Fibroblast of skin of right quadriceps (primary cell): ENCODE data around the gene COA6.

Experiments used
- DNase-seq: peaks from one replicate; pipeline ENCODE4 v3.0.0-alpha.2; 2013

The COA6 gene

GRCh38 chr1:234413990-234414389, 40.7 kb downstream of the COA6 start:
- DNase-seq: no peak

GRCh38 chr1:234427950-234428646, 54.8 kb downstream of the COA6 start:
- no peak for DNase-seq

- no peak for DNase-seq
These were observed 56.2 kb downstream of the COA6 start for GRCh38 chr1:234429434-234429806.

- DNase-seq: no peak
These were observed 57.4 kb downstream of the COA6 start for GRCh38 chr1:234430691-234431090.

GRCh38 chr1:234431255-234431654, 58.0 kb downstream of the COA6 start:
- DNase-seq: no peak

- peak; percentile 46 for DNase-seq
These were observed 60.5 kb downstream of the COA6 start for GRCh38 chr1:234433563-234434285.
